ENCODE measurements around the gene TMEM151A.

The TMEM151A gene

GRCh38 chr11:66283461-66284105, 8.1 kb upstream of the TMEM151A start:
- DNase-seq: no peak

GRCh38 chr11:66284526-66285078, 7.1 kb upstream of the TMEM151A start:
- no peak for DNase-seq

GRCh38 chr11:66285250-66285947, 6.3 kb upstream of the TMEM151A start:
- DNase-seq: no peak

- no peak for DNase-seq
Measured at GRCh38 chr11:66286699-66287098, 5.0 kb upstream of the TMEM151A start.

DNA sequence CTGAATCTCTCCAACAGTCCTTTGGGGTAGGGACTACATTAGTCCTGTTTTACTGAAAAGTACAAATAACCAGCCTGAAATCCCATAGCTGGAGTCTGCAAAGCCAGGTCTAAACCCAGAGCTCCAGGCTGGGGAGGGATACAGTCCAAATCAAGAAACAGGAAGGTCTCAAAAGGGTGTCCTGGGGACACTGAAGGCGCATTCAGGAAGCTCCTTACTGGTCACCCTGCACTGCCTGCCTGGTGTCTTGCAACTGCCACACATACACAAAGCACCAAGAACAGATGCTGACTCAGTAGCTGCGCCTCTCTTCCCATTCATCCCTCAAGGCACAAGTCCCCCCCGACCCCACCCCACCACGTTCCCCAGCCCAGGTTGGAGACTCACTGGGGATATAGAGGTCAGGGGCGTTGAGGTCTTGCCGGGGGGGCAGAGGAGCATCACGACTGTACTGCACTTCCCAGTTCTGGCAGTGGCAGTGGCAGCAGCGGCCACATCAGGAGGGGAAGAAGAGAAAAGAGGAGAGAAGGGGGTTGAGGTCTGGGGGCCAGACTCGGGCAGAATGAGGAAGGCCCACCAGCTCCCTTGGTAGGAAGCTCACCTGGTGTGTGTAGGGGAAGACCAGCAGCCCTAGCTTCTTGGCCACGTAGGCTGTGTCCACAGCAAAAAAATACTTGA, 4.3 kb upstream of the TMEM151A start:
- no peak for DNase-seq

- no peak for DNase-seq
Measured at GRCh38 chr11:66287889-66288670, 3.6 kb upstream of the TMEM151A start.

GRCh38 chr11:66288671-66289547, 2.8 kb upstream of the TMEM151A start, which contains the start of gene YIF1A:
YIF1A (minus strand) TSS chr11:66289143; CDS start chr11:66288985, 158 bp downstream.
- peak; percentile 98 for DNase-seq

DNA sequence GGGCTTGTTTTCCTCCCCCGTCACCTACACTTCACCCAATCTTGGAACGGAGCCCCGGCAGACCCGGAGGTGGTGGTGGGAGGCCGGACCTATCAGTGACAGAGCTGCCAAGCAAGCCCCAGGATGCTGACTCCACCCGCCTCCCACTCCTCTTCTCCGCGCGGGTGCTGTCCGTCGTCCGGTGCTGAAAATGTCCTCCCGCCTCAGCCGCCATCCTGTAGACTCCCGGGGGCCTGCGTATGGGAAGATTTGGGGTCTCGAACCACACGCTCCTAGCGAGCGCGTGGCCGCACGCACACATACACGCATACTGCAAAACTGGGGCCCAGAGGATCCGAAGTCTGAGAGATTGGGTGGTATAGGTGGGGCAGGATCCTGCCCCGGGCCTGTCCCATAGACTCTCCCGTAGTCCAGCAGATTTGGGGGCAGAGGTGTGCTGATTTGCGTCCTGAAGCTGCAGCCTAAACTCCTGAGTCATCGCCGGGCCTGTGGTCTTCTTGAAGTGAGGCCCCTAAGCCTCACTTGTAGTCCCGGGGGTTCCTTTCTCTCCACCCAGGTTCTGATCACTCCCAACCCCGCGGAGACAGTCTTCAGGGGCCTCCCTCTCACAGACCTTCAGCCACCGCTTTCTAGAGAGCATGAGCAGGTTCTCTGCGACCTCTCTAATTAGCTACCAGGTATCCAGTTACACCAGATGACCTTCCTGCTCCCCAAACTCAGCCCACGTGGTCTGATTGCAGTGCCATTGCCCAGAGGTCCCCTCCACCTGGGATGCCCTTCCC, 2.0 kb upstream of the TMEM151A start:
- DNase-seq: peak; percentile 92

DNA sequence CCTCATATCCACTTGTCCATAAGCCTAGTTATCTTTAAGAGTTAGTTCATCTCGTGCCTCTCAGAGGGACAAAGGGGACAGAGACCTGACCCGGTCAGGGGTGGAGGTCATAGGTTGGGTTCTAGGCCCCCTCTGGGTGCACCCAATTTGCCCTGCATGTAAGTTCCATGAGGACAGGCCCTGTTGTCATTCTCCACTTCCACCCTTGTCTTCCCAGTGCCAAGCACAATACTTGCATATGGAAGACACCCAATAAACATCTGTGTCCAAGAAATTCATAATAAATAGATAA, 1.4 kb upstream of the TMEM151A start:
- DNase-seq: no peak

- no peak for DNase-seq
Measured at GRCh38 chr11:66291303-66291705, 390 bp upstream of the TMEM151A start.

DNA sequence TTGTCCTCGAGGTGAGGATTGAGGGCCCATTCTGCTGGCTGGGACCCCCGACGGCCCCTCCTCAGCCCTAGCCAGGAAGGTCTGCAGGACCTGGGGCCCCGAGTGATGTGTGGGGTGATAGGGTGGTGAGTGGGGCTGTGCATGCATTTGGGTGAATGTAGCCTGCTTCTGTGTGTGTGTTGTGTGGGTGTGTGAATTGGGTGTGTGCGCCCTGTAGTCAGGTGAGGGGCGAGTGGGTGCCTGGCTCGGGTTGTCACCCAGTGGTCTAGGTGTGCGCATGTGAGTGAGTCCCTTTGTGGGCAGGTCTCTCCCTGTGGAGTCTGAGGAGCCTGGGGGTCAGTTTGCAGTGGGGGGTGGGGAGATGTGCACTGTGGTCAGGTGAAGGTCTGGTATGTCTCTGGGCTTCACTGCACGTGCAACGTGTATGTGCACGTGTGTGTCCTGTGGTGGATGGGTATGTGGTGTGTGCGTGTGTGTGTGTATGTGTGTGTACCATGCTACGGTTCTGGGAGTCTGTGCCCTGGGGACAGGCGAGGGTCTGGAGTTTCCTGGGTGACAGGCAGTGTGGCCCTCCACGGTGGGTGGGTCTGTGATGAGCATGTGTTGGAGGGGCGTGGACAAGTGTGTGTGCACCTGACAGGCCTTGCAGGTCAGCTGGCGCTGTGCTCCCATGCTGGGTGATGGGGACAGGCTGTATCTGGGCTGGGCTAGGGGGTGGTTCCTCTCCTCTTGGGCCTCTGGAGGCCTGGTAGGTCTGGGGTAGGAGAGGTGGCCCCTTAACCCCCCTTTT, 1.0 kb downstream of the TMEM151A start:
- DNase-seq: no peak

GRCh38 chr11:66293352-66293751, 1.7 kb downstream of the TMEM151A start:
- no peak for DNase-seq

DNA sequence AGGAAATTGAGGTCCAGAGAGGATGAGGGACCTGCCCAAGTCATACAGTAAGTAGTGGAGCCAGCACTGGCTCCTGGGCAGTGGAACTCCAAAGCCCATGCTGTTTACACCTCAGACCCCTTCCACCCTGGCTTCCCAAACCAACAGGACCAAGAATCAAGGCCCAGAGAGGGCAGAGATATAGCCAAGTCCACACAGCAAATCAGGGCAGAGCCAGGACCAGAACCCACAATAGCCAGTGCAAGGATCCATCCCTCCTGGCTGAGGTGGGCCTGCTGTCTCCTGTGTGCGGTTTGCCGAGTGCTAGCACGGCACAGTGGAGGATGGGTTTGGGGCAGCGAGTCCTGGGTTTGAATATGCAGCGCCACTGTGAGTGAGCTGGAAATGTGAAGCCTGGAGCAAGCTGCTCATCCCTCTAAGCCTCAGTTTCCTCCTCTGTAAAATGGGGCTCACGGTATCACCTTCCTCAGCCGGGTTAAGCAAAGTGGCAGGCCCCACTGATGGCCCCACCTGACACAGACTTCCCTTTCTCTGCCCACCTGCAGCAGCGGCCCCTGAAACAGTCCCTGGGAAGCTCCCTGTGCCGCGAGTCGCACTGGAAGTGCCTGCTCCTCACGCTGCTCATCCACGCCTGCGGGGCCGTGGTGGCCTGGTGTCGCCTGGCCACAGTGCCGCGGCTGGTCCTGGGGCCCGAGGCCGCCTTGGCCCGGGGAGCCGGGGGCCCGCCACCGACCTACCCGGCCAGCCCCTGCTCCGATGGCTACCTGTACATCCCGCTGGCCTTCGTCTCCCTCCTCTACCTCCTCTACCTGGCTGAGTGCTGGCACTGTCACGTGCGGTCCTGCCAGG, 2.3 kb downstream of the TMEM151A start:
- no peak for DNase-seq

- DNase-seq: no peak
Measured at GRCh38 chr11:66294626-66295620, 3.2 kb downstream of the TMEM151A start.

DNA sequence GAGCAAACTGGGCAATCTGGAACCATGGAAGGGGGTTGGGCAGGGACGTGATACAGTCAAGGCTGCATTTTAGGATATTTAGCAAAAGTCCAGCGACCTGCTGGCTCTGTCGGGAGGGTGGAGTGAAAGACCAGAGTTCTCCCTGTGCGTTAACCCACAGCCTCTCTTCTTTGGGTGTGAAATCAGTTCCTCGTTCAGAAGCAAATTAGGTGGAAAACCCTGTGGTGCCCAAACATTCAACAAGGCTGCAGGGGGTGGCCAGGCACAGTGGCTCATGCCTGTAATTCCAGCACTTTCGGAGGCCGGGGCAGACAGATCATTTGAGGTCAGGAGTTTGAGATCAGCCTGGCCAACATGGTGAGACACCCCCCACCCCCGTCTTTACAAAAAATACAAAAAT, 5.9 kb downstream of the TMEM151A start:
- no peak for DNase-seq

DNA sequence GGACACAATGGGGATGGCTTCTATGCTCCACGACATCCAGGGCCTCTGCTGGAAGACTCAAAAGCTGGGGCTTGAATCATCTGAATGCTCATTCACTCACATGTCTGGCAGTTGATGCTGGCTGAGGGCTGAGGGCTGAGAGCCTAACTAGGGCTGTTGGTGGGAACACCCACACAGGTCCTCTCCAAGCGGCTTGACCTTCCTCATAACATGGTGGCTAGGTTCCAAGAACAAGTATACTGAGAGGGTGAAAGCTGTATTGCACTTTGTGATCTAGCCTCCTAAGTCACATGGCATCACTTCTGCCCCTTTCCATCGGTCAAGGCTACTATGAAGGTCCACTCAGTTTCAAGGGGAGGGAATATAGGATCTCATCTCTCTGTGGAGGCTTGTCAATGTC, 7.5 kb downstream of the TMEM151A start:
- no peak for DNase-seq

DNA sequence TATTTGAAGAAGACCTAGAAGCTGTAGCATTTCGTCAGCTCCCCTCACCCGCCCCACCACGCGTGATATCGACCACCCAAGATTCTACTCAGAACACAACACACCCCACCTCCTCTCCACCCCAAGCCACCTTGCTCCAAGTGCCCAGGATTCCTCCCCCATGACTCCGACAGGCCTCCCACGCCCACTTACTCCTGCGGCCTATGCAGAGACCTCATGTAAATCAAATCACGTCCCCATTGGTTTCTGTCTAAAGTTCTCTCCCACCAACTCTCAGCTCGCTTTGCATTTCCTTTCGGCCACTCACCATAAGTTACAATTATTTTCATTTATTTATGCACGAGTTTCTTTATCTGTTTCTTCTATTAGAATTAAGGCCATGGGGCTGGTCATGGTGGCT, 11.0 kb downstream of the TMEM151A start:
- DNase-seq: no peak

- DNase-seq: no peak
Measured at GRCh38 chr11:66309475-66309874, 17.8 kb downstream of the TMEM151A start.
